MG63 (cell line): ENCODE data around the gene CKAP4. TPM values are rescaled to one million over a fixed set of nuclear protein-coding genes. Genes with fewer than 3 reads are reported as not detected.

ENCODE experiments used
- DNase-seq: peaks from one replicate; pipeline ENCODE4 v3.0.0-alpha.2; 2020
- H3K27me3 ChIP-seq: fragments of 250-450 bp; sonication (Bioruptor Pico); 2 replicates; pipeline ENCODE4 v1.5.1; 2020; ENCODE audit warnings: mild to moderate bottlenecking, moderate library complexity
- H3K36me3 ChIP-seq: fragments of 250-450 bp; sonication (Bioruptor Pico); 2 replicates; pipeline ENCODE4 v1.5.1; 2020; ENCODE audit warnings: mild to moderate bottlenecking, moderate library complexity
- H3K4me3 ChIP-seq: fragments of 250-450 bp; sonication (Bioruptor Pico); 2 replicates; pipeline ENCODE4 v1.5.1; 2020; ENCODE audit warnings: mild to moderate bottlenecking, moderate library complexity
- H3K9me3 ChIP-seq: fragments of 250-450 bp; sonication (Bioruptor Pico); 2 replicates; pipeline ENCODE4 v1.5.1; 2020; ENCODE audit warnings: mild to moderate bottlenecking, moderate library complexity
- total RNA-seq: library from RNA; depleted of rRNA; stranded (reverse); fragments of >200 nt; shearing (Covaris generic); gene quantifications from 2 replicates; pipeline ENCODE4 v1.2.3, GENCODE V29; 2014; ENCODE audit warnings: low replicate concordance; rRNA removed

The CKAP4 gene
- total RNA-seq, 1 experiment from 2014 or later, result 183 TPM

DNA sequence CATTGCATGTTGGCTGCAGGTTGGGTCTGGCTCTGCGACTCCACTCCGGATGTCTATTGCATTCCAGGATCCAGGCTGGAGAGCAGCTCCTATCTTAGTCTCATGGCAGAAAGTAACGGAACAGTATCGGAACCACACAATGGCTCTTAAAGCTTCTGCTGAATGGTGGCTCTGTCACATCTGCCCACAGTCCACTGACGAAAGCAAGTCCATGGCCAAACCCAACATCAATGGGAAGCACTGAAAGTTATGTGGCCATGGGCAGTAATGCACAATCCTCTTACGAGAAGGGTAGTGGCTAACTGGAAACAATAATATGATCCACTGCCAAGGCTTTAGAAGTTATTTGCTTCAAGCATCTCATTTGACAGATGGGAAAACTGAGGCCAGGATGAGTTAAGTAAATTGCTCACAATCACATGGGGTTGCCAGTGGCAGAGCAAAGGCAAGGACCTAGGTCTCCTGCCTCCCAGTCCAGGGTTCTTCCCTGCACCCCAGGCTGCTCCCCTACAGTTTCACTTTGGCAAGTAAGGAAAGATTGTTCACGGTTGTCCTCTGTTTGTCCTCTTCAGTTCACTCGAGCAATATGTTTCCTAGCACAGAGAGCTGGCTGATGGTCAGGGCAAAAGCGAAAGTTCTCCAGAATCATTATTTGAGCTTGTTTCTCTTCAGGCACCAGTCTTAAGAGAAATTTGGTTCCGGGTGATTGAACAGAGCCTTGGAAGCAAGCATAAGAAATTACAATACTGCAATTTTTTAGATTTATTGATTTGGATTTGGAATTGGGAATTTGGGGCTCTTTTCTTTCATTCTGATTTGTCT, 54.2 kb downstream of the CKAP4 start:
- DNase-seq, result no peak
- H3K36me3 ChIP-seq, result no peaks in the 10 kb centered on the region
- H3K9me3 ChIP-seq, result no peaks in the 10 kb centered on the region
- H3K27me3 ChIP-seq, result no peaks in the 10 kb centered on the region
- no peak overlapping the region for H3K4me3 ChIP-seq

DNA sequence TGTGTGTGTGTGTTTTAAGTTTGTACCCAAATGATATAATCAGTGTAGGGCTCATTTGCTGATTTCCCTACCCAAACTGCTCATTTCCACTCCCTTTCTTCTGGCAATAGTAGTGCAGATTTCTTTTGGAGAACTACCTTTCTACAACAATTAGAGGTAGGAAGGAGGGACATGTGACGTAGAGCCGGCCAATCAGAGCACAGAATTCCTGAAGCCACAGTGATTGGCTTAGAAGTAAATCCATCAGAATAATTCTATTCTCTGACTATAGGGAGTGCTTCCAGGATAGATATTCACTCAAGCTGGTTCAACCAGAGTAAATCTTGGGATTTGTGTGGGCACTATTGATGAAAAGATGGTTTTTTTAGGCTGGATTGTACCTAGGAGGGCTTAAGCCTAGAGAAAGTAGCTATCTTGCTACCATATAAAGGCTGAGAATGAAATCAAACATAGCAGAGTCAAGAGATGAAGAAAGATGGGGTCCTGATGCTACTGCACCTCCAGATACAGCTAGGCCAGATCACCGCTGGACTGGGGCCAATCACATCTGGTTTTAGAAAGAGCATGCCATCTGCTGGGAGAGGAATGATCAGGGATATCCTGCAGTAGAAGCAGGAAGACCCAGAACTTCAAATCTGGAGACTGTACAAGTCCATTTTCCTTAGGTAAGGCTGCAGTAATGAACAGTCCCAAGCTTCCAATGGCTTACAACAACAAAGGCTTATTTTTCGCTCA, 55.0 kb downstream of the CKAP4 start:
- H3K9me3 ChIP-seq, result no peaks in the 10 kb centered on the region
- no peaks in the 10 kb centered on the region for H3K36me3 ChIP-seq
- H3K4me3 ChIP-seq, result no peak overlapping the region
- no peak for DNase-seq
- H3K27me3 ChIP-seq, result no peaks in the 10 kb centered on the region

DNA sequence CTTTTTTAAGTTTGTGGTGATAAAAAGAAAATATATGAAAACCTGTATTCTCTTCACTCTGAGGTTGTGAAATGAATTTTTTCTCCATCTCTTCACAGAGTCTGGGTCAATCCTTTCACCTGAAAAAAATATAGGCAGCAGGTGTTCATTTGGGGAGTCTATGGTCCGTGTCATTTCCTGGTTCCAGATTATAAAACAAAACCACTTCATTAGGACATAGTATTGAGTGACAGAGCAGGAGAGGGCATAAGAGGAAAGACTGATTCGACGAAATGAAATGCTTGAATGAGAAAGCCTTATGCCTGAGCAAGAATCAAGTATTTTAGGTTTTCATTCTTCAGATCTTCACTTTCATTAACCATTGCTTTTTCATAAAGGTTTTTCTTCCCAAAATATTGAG, 57.2 kb downstream of the CKAP4 start:
- H3K4me3 ChIP-seq, result no peak overlapping the region
- H3K36me3 ChIP-seq, result no peaks in the 10 kb centered on the region
- H3K27me3 ChIP-seq, result no peaks in the 10 kb centered on the region
- DNase-seq, result no peak
- H3K9me3 ChIP-seq, result no peaks in the 10 kb centered on the region

- H3K4me3 ChIP-seq, result no peak overlapping the region
- no peak for DNase-seq
- no peaks in the 10 kb centered on the region for H3K36me3 ChIP-seq
- no peaks in the 10 kb centered on the region for H3K9me3 ChIP-seq
- no peaks in the 10 kb centered on the region for H3K27me3 ChIP-seq
These were observed 58.5 kb downstream of the CKAP4 start for GRCh38 chr12:106189341-106189740.

DNA sequence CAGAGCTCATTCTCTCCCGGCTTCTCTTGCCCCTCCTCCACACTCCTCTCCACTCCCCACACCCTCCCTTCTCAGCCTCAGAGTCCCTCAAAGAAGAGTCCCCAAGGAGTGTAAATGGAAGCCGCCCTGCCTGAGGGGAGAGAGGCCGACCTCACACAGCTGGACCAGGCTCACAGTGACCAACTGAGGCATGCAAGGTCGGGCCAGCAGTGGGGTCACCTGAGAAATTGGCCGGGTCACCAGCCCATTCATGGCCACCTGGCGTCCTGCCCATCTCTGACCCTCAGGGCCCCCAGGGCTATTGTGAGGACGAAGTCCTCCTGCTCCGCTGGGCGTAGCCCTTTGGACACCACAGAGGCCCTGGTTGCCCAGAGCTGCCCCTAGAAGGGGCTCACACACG, 59.6 kb downstream of the CKAP4 start:
- Histone ChIP-seq H3K27me3 (no peaks in the 10 kb centered on the region), H3K9me3 (no peaks in the 10 kb centered on the region), H3K36me3 (no peaks in the 10 kb centered on the region), H3K4me3 (no peak overlapping the region)
- no peak for DNase-seq

Other genes with a start within 250 kb of the CKAP4 start
- gene NUAK1, start 109.1 kb downstream of the CKAP4 start, total RNA-seq, result 1.9 and 4.9 TPM in 2 replicates
- gene TCP11L2, start 54.7 kb upstream of the CKAP4 start, total RNA-seq, result 33.9 and 37.0 TPM in 2 replicates
- 7.1 and 7.7 TPM in 2 replicates for gene POLR3B, start 109.7 kb upstream of the CKAP4 start, total RNA-seq